Osteocyte (in vitro differentiated cells): ENCODE results near the gene KAT7. TPM values are rescaled to one million over a fixed set of nuclear protein-coding genes. Genes with fewer than 3 reads are reported as not detected.
"Not testable (repeated sequence)": the region's sequence is repeated elsewhere in the genome, so short reads cannot be mapped to it uniquely, and the experiment has no call there.

Experiments
- DNase-seq: peaks from one replicate; pipeline ENCODE4 v3.0.0; 2021; ENCODE audit warnings: mixed read lengths; ENCODE audit not compliant: unreplicated experiment; ENCODE audit errors: extremely low spot score
- H3K27ac Mint-ChIP-seq: one replicate; pipeline ENCODE4 v1.8.0; 2021; ENCODE audit warnings: mild to moderate bottlenecking, mixed read lengths; ENCODE audit not compliant: unreplicated experiment
- H3K27me3 Mint-ChIP-seq: one replicate; pipeline ENCODE4 v1.8.0; 2021; ENCODE audit warnings: mixed read lengths; ENCODE audit not compliant: unreplicated experiment
- H3K36me3 Mint-ChIP-seq: one replicate; pipeline ENCODE4 v1.8.0; 2021; ENCODE audit warnings: mixed read lengths; ENCODE audit not compliant: unreplicated experiment
- H3K4me1 Mint-ChIP-seq: one replicate; pipeline ENCODE4 v1.8.0; 2021; ENCODE audit warnings: mixed read lengths; ENCODE audit not compliant: unreplicated experiment
- H3K4me3 Mint-ChIP-seq: one replicate; pipeline ENCODE4 v1.8.0; 2021; ENCODE audit warnings: mild to moderate bottlenecking, moderate library complexity, mixed read lengths; ENCODE audit not compliant: unreplicated experiment
- H3K9me3 Mint-ChIP-seq: one replicate; pipeline ENCODE4 v1.8.0; 2021; ENCODE audit warnings: mixed read lengths; ENCODE audit not compliant: unreplicated experiment
- total RNA-seq: library from RNA; stranded (reverse); gene quantifications from 2 replicates; pipeline ENCODE4 v1.2.1, GENCODE V29; 2021
- TF ChIP-seq, protein P1 (sequence below): fragments of 200-600 bp; sonication (generic); IDR thresholded peaks from 2 replicates; pipeline ENCODE4 v1.5.0; 2021; ENCODE audit warnings: antibody characterized with exemption, mild to moderate bottlenecking, moderate library complexity

KAT7 gene
- total RNA-seq, 1 donor from 2014 or later, result 50.5 TPM

DNA sequence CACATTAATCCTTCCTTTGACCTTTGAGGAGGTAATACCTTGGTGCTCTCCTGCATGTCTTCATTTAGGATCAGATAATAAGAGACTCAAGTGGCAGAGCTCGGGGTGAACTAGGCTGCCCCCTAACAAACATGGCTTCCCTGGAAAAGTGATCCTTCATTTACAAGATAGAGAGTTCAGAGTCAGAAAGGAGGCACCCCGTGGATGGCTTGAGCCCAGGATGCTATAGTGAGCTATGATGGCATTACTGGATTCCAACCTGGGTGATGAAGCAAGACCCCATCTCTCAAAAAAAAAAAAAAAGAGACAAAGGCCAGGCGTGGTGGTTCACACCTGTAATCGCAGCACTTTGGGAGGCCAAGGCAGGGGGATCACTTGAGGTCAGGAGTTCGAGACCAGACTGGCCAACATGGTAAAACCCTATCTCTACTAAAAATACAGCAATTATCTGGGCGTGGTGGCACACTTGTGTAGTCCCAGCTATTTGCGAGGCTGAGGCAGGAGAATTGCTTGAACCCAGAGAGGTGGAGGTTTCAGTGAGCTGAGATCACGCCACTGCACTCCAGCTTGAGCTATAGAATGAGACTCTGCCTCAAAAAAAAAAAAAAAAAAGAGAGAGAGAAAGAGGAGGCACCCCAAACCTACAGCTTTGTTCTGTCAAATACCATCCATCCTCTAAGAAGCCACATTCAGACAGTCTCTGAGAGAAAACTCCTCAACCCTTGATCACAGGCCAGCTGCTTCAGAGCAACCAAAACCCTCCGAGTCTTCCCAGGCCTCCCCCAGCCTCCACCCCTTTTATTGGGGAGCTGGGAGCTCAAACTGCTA, 31.9 kb upstream of the KAT7 start:
- H3K36me3 Mint-ChIP-seq, result no peaks in the 10 kb centered on the region
- H3K27me3 Mint-ChIP-seq, result no peaks in the 10 kb centered on the region
- H3K4me1 Mint-ChIP-seq, result no peaks in the 10 kb centered on the region
- no peak for DNase-seq
- no peak overlapping the region for H3K27ac Mint-ChIP-seq
- no peak overlapping the region for H3K4me3 Mint-ChIP-seq
- TF ChIP-seq, protein P1, sequence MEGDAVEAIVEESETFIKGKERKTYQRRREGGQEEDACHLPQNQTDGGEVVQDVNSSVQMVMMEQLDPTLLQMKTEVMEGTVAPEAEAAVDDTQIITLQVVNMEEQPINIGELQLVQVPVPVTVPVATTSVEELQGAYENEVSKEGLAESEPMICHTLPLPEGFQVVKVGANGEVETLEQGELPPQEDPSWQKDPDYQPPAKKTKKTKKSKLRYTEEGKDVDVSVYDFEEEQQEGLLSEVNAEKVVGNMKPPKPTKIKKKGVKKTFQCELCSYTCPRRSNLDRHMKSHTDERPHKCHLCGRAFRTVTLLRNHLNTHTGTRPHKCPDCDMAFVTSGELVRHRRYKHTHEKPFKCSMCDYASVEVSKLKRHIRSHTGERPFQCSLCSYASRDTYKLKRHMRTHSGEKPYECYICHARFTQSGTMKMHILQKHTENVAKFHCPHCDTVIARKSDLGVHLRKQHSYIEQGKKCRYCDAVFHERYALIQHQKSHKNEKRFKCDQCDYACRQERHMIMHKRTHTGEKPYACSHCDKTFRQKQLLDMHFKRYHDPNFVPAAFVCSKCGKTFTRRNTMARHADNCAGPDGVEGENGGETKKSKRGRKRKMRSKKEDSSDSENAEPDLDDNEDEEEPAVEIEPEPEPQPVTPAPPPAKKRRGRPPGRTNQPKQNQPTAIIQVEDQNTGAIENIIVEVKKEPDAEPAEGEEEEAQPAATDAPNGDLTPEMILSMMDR, result no peak
- H3K9me3 Mint-ChIP-seq, result no peaks in the 10 kb centered on the region

DNA sequence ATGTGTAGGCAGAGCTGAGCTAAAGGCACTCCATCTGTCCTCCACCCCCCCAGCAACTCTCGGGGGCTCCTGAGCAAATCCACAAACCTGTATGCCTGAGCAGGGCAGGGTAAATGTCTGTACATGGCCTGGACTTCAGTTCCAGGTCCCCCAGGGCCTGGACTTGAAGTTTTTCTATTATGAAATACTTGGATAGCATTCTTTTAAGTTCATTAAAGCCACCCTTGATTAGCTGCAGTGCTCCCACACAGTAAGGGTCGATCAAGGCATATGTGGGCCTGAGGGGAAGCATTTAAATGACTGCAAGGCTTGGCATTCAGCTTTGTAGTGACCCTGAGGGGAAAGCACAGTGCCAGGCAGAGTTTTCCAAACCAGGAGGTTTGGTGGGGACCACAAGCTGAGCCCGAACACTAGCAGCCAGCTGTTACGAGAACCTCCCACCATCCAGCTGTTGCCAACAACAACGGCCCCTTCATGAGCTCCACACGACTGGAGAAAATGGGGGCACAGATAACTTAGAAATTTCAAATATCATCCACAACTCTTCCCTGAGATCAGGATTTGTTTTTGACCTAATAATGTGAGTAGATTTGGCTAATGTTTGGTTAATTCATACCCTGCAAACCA, 31.2 kb upstream of the KAT7 start:
- no peak overlapping the region for H3K27ac Mint-ChIP-seq
- no peak overlapping the region for H3K4me3 Mint-ChIP-seq
- H3K36me3 Mint-ChIP-seq, result no peaks in the 10 kb centered on the region
- no peaks in the 10 kb centered on the region for H3K9me3 Mint-ChIP-seq
- no peaks in the 10 kb centered on the region for H3K4me1 Mint-ChIP-seq
- peaks cover 7% of the 10 kb centered on the region for H3K27me3 Mint-ChIP-seq
- no peak for DNase-seq
- TF ChIP-seq, protein P1, result no peak

DNA sequence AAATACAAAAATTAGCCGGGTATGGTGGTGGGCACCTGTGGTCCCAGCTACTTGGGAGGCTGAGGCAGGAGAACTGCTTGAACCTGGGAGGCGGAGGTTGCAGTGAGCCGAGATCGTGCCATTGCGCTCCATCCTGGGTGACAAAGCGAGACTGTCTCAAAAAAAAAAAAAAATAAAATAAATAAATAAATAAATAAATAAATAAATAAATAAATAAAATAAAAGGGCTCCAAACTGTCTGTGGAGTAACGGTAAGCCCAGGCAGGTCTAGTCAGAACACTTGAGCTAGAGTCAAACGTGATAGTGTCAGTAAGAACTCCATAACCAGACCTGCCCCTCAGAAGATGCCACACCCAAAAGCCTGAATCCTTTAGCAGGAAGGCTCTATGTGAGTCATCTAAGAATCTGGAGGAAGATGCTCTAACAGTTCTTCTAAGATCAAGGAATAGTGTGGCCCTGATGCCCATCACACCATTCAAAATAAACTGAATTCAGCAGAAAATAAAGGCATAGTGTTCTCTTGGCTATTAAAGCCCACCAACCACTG, 29.9 kb upstream of the KAT7 start:
- not testable (repeated sequence) for H3K27me3 Mint-ChIP-seq, H3K27ac Mint-ChIP-seq

DNA sequence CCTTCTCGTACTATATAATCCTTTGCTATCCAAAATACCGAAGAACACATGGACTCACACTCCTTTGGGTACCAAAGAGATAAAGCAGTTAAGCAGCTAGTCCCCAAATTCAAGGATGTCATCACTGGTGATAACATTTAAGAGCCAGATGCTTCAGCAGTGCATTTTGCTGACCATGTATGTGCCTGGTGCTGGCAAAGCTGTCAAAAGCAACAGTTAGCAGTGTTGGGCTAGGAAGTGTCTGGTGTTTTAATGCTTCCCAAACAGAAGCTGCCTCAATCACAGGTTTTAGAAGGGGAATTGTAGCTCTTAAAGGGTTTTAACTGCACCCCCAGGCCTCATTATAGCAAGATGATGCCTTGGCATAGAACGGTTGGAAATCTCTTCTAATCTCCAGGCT, 29.3 kb upstream of the KAT7 start:
- H3K4me3 Mint-ChIP-seq, result no peak overlapping the region
- peaks cover 10% of the 10 kb centered on the region for H3K27me3 Mint-ChIP-seq
- no peaks in the 10 kb centered on the region for H3K36me3 Mint-ChIP-seq
- no peaks in the 10 kb centered on the region for H3K9me3 Mint-ChIP-seq
- peaks cover 5% of the 10 kb centered on the region for H3K4me1 Mint-ChIP-seq
- TF ChIP-seq, protein P1, result no peak
- DNase-seq, result no peak
- no peak overlapping the region for H3K27ac Mint-ChIP-seq

More for the DNA sequence above, 29.9 kb upstream of the KAT7 start:
- not testable (repeated sequence) for H3K4me3 Mint-ChIP-seq, H3K36me3 Mint-ChIP-seq, H3K9me3 Mint-ChIP-seq, DNase-seq, H3K4me1 Mint-ChIP-seq

DNA sequence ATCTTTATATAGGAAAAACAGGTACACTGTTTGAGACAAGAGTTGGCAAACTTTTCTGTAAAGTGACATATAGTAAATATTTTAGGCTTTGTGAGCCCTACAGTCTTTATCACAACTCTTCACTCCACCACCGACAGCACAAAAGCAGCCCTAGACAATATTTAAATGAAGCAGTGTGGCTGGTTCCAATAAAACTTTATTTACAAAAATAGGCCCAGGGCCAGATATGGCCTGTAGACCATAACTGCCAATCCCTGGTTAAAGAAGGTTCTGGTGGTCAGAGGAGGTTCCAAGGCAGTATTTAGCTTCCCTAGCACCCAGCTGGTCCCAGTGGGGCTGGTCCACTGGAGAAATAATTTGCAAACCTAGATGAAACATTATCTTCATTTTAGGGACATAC, 28.2 kb upstream of the KAT7 start:
- no peak for DNase-seq
- TF ChIP-seq, protein P1, result no peak
- H3K36me3 Mint-ChIP-seq, result no peaks in the 10 kb centered on the region
- H3K4me3 Mint-ChIP-seq, result no peak overlapping the region
- no peak overlapping the region for H3K27ac Mint-ChIP-seq
- peaks cover 9% of the 10 kb centered on the region for H3K4me1 Mint-ChIP-seq
- H3K27me3 Mint-ChIP-seq, result peaks cover 12% of the 10 kb centered on the region
- no peaks in the 10 kb centered on the region for H3K9me3 Mint-ChIP-seq
